Dedifferentiated amniotic fluid mesenchymal stem cell (primary cell): Measurements from ENCODE around the gene PANK2.
"Not testable (repeated sequence)": the region's sequence is repeated elsewhere in the genome, so short reads cannot be mapped to it uniquely, and the experiment has no call there.

Experiments
- DNase-seq: peaks from one replicate; pipeline ENCODE4 v3.0.0-alpha.2; 2016; ENCODE audit errors: extremely low spot score

The PANK2 gene

GRCh38 chr20:3901028-3901705 is 12.0 kb downstream of the PANK2 start:
- no peak for DNase-seq

GRCh38 chr20:3901706-3902440 is 12.7 kb downstream of the PANK2 start:
- no peak for DNase-seq

- no peak for DNase-seq
Measured at GRCh38 chr20:3902446-3902845, 13.3 kb downstream of the PANK2 start.

GRCh38 chr20:3904224-3904623 is 15.0 kb downstream of the PANK2 start:
- no peak for DNase-seq

GRCh38 chr20:3904857-3905256 is 15.7 kb downstream of the PANK2 start:
- DNase-seq, result no peak

- DNase-seq, result not testable (repeated sequence)
Measured at GRCh38 chr20:3906744-3907721, 17.8 kb downstream of the PANK2 start.

- DNase-seq, result no peak
Measured at GRCh38 chr20:3908667-3909066, 19.5 kb downstream of the PANK2 start.

GRCh38 chr20:3909952-3910366 is 20.8 kb downstream of the PANK2 start:
- no peak for DNase-seq

GRCh38 chr20:3910853-3911252 is 21.7 kb downstream of the PANK2 start:
- no peak for DNase-seq

GRCh38 chr20:3911956-3912355 is 22.8 kb downstream of the PANK2 start:
- DNase-seq, result no peak

- DNase-seq, result no peak
Measured at GRCh38 chr20:3914446-3914845, 25.3 kb downstream of the PANK2 start.

GRCh38 chr20:3915691-3916090 is 26.5 kb downstream of the PANK2 start:
- no peak for DNase-seq

GRCh38 chr20:3916364-3916763 is 27.2 kb downstream of the PANK2 start:
- DNase-seq, result no peak

- peak; percentile 44 for DNase-seq
Measured at GRCh38 chr20:3919352-3919751, 30.2 kb downstream of the PANK2 start.

- DNase-seq, result no peak
Measured at GRCh38 chr20:3922223-3922982, 33.2 kb downstream of the PANK2 start.

- no peak for DNase-seq
Measured at GRCh38 chr20:3922983-3923339, 33.8 kb downstream of the PANK2 start.

- peak; percentile 58 for DNase-seq
Measured at GRCh38 chr20:3923818-3924217, 34.6 kb downstream of the PANK2 start.

- DNase-seq, result no peak
Measured at GRCh38 chr20:3924304-3925112, 35.3 kb downstream of the PANK2 start.

GRCh38 chr20:3925113-3925695 is 36.0 kb downstream of the PANK2 start:
- no peak for DNase-seq

GRCh38 chr20:3925899-3926638 is 36.9 kb downstream of the PANK2 start:
- DNase-seq, result no peak
